Right lobe of liver (tissue), 4 donors: ENCODE measurements around the gene GATAD2B.

Experiments used
- CTCF ChIP-seq, 4 donors: fragments of 200-600 bp in 3 of 4; fragments of 450-650 bp in 1 of 4; IDR thresholded peaks; one replicate each; pipeline versions ENCODE4 v1.5.1 to v1.8.0; 2016 to 2022; ENCODE audit warnings: antibody characterized with exemption in 4 of 4, mild to moderate bottlenecking in 2 of 4
- POLR2A ChIP-seq: fragments of 450-650 bp; IDR thresholded peaks from one replicate; pipeline ENCODE4 v1.6.1; 2017; ENCODE audit warnings: antibody characterized with exemption, mild to moderate bottlenecking
- donor health status: DM: no; HTN: no; CAD: no.
- donor health status: DM: no; HTN: no; CAD: no.
- donor health status: DM: no; HTN: yes; CAD: no.

DNA sequence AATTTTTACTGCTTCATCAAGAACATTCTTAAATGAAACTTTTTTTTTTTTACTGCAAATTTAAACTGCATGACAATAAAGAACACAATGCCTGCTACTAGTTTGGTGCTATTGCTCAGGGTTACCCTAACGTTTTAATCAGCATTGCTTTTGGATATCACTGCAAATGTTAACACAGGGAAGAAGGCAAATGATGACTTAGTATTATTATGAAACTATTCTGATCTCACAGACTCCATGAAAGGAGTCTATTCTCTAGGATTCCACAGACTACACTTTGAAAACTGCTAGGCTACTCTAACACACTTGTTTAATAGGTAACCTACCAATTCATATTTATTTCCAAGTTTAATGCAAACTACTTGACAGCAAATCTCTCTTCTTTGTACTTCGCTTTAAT is 49.8 kb downstream of the GATAD2B start:
- TF ChIP-seq CTCF (IDR thresholded peaks at IDR 0.05) (no peak), POLR2A (no peak)
